Prostate gland (tissue), 2 donors: ENCODE data around the gene NOP53. TPM values are rescaled to one million over a fixed set of nuclear protein-coding genes. Genes with fewer than 3 reads are reported as not detected.

Experiments used
- DNase-seq: peaks from one replicate; pipeline ENCODE4 v3.0.0-alpha.2; 2019; ENCODE audit warnings: low spot score
- H3K27ac ChIP-seq, 2 donors: fragments of 200-600 bp; sonication (generic); 2 replicates each; pipeline ENCODE4 v1.5.1; 2017 to 2019
- H3K27me3 ChIP-seq: fragments of 200-600 bp; sonication (generic); replicated peaks from 2 replicates; pipeline ENCODE4 v1.5.1; 2019; ENCODE audit not compliant: insufficient read depth
- H3K36me3 ChIP-seq, 2 donors: fragments of 200-600 bp; sonication (generic); 1 replicate in 1 of 2; 2 replicates in 1 of 2; pipeline versions ENCODE4 v1.5.1 to v1.8.1; 2017 to 2019
- H3K4me1 ChIP-seq: fragments of 200-600 bp; sonication (generic); replicated peaks from 2 replicates; pipeline ENCODE4 v1.5.1; 2019
- H3K4me3 ChIP-seq, 2 donors: fragments of 200-600 bp; sonication (generic); 2 replicates each; pipeline ENCODE4 v1.5.1; 2017 to 2019
- H3K9me3 ChIP-seq: fragments of 200-600 bp; sonication (generic); 2 replicates; pipeline ENCODE4 v1.5.1; 2017
- CTCF ChIP-seq, 4 experiments: fragments of 200-600 bp in 2 of 4; fragments of 450-650 bp in 2 of 4; sonication (generic) in 2 of 4; IDR thresholded peaks; 1 replicate in 3 of 4; 2 replicates in 1 of 4; pipeline ENCODE4 v1.5.1; 2016 to 2019; ENCODE audit warnings: antibody characterized with exemption in 4 of 4, mild to moderate bottlenecking in 2 of 4, moderate library complexity in 2 of 4
- POLR2A ChIP-seq: fragments of 450-650 bp; IDR thresholded peaks from one replicate; pipeline ENCODE4 v1.6.1; 2016; ENCODE audit warnings: antibody characterized with exemption, mild to moderate bottlenecking
- POLR2AphosphoS5 ChIP-seq: sonication (generic); formaldehyde crosslinking; IDR thresholded peaks from one replicate; pipeline ENCODE4 v1.6.1; 2017; ENCODE audit warnings: antibody characterized with exemption
- WGBS: methylation state at CpG from one replicate; pipeline ENCODE4 v1.1.5; 2018; 5-methylcytosine and 5-hydroxymethylcytosine counted together
- intact Hi-C: fragments of 100-400 bp; cut with DNase I; formaldehyde crosslinking; loops from one replicate; pipeline ENCODE4 v1.14.2; 2022
- total RNA-seq, 2 donors: library from RNA; depleted of rRNA; stranded (reverse); fragments of >200 nt; gene quantifications; one replicate each; pipeline ENCODE4 v1.1.0, GENCODE V29; 2016

The NOP53 gene
- total RNA-seq, 2 donors from 2014 or later, result 465 to 586 TPM

DNA sequence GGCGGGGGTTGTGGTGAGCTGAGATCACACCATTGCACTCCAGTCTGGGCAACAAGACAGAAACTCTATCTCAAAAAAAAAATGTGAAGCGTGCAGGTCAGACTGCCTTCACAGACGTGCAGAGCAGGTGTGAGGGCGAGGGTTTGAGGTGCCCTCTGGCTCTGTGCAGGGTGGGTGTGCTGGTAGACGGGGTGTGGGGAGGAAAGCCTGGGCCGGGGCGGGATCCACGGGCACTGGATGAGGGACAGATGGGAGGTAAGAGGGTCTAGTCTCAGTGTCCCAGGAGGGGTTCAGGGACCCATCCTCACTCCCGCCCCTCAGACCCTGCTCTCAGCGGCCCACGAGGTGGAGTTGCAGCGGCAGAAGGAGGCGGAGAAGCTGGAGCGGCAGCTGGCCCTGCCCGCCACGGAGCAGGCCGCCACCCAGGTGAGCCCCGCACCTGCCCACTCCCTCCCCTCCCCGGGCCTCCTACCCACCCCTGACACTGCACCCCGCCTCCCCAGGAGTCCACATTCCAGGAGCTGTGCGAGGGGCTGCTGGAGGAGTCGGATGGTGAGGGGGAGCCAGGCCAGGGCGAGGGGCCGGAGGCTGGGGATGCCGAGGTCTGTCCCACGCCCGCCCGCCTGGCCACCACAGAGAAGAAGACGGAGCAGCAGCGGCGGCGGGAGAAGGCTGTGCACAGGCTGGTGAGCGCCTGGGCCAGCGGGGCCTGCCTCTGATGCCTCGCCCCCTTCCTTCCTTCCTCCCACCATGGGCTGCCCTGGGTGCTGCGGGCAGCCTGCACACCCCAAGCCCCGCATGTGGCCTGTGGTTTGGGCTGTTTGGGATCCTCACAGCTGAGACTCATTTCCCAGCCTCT, 9.1 kb downstream of the NOP53 start:
- WGBS, result 89% methylated on average over 34 of the region's 37 CpGs
- Histone ChIP-seq H3K4me1 (no peaks in the 10 kb centered on the region), H3K4me3 (no peak overlapping the region), H3K27me3 (no peaks in the 10 kb centered on the region), H3K9me3 (no peaks in the 10 kb centered on the region), H3K27ac (no peak overlapping the region), H3K36me3 (peaks cover 32 to 76% of the 10 kb centered on the region in 2 donors)
- no peak for DNase-seq
- TF ChIP-seq POLR2AphosphoS5 (no peak), POLR2A (no peak), CTCF (IDR thresholded peaks at IDR 0.05) (no peak)
- intact Hi-C loops, result no loop called here

DNA sequence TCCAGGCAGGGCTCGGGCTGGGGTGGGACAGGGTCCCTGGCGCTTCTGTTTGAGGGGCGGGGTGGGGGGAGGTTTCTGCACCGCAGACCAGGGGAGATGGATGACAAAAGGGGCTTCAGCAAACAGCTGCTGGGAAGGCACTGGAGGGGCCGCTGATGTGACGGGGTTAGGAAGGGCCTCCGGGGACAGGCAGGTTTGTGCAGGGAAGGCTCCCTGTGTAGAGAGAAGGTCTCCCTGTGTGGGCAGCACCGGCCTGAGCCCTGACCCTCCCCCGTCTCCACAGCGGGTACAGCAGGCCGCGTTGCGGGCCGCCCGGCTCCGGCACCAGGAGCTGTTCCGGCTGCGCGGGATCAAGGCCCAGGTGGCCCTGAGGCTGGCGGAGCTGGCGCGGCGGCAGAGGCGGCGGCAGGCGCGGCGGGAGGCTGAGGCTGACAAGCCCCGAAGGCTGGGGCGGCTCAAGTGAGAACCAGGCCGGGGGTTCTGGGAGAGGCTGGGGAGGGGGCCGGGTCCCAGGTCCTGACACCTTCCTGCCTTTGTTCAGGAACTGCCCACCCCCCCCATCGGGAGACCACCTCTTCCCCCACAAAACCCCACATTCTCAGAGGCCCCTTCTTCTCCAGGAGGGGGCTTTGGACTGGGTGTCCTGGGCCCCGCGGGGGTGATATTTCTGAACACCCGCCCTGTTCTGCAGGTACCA, 9.9 kb downstream of the NOP53 start:
- intact Hi-C loops, result no loop called here

GRCh38 chr19:47755762-47756626, 10.6 kb downstream of the NOP53 start:
- Histone ChIP-seq H3K27me3 (no peaks in the 10 kb centered on the region), H3K36me3 (peaks cover 26 to 60% of the 10 kb centered on the region in 2 donors), H3K27ac (no peak overlapping the region), H3K4me3 (no peak overlapping the region), H3K4me1 (no peaks in the 10 kb centered on the region), H3K9me3 (no peaks in the 10 kb centered on the region)
- intact Hi-C loops, result no loop called here
- no peak for DNase-seq
- 91% methylated on average over 27 of the region's 28 CpGs for WGBS
- TF ChIP-seq CTCF (IDR thresholded peaks at IDR 0.05) (no peak), POLR2AphosphoS5 (no peak), POLR2A (no peak)

More for the DNA sequence above, 9.9 kb downstream of the NOP53 start:
- H3K36me3 ChIP-seq, result peaks cover 32 to 68% of the 10 kb centered on the region in 2 donors
- 87% methylated on average over 36 of the region's 36 CpGs for whole genome bisulfite sequencing
- H3K4me3 ChIP-seq, result no peak overlapping the region
- no peak for TF ChIP-seq POLR2A
- no peak for TF ChIP-seq POLR2AphosphoS5
- TF ChIP-seq CTCF (IDR thresholded peaks at IDR 0.05), result no peak
- H3K27me3 ChIP-seq, result no peaks in the 10 kb centered on the region
- H3K27ac ChIP-seq, result no peak overlapping the region
- H3K4me1 ChIP-seq, result no peaks in the 10 kb centered on the region
- no peaks in the 10 kb centered on the region for H3K9me3 ChIP-seq
- no peak for DNase-seq

- 93% methylated on average over 12 of the region's 12 CpGs for WGBS
- intact Hi-C loops, result no loop called here
- no peak overlapping the region for H3K4me3 ChIP-seq
Observed at GRCh38 chr19:47756627-47756929, 11.2 kb downstream of the NOP53 start.

More at GRCh38 chr19:47756627-47756929, 11.2 kb downstream of the NOP53 start:
- Histone ChIP-seq H3K27me3 (no peaks in the 10 kb centered on the region), H3K27ac (no peak overlapping the region), H3K9me3 (no peaks in the 10 kb centered on the region), H3K4me1 (no peaks in the 10 kb centered on the region), H3K36me3 (peaks cover 20 to 54% of the 10 kb centered on the region in 2 donors)
- no peak for DNase-seq
- TF ChIP-seq POLR2A (no peak), POLR2AphosphoS5 (no peak), CTCF (IDR thresholded peaks at IDR 0.05) (no peak)
